ENCODE results near the gene IGLL5.

IGLL5 gene

DNA sequence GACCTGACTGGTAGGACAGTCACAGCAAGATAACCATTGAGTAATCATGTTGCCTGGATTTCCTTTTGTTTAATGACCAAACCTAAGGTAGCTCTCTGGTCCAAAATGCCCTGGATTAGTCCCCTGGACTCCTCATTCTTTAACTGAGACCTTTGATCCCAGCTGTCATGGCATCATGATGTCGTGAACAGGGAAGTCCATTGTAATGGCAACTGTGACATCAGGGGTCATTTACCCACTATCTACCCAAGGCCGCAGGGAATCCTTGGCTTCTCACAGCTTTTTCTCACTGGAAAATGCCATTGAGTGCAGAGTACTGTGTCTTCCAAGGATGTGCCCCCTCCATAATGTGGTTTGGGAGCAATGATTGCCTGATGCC lies 29.1 kb upstream of the IGLL5 start:
- no peak for DNase-seq (ENCODE audit: low read depth in 4 of 4, low spot score in 1 of 4)

DNA sequence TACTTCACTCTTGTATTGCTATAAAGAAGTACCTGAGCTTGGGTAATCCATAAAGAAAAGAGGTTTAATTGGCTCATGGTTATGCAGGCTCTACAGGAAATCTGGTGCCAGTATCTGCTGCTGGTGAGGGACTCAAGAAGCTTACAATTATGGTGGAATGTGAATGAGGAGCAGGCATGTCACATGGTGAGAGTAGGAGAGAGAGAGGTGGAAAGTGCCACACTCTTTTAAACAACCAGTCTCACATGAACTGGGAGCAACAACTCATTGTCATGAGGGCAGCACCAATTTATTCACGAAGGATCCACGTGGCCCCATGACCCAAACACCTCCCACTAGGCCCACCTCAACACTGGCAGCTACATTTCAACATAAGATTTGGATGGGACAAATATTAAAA lies 24.6 kb upstream of the IGLL5 start:
- DNase-seq (ENCODE audit: low read depth in 4 of 4, low spot score in 1 of 4), result no peak

DNA sequence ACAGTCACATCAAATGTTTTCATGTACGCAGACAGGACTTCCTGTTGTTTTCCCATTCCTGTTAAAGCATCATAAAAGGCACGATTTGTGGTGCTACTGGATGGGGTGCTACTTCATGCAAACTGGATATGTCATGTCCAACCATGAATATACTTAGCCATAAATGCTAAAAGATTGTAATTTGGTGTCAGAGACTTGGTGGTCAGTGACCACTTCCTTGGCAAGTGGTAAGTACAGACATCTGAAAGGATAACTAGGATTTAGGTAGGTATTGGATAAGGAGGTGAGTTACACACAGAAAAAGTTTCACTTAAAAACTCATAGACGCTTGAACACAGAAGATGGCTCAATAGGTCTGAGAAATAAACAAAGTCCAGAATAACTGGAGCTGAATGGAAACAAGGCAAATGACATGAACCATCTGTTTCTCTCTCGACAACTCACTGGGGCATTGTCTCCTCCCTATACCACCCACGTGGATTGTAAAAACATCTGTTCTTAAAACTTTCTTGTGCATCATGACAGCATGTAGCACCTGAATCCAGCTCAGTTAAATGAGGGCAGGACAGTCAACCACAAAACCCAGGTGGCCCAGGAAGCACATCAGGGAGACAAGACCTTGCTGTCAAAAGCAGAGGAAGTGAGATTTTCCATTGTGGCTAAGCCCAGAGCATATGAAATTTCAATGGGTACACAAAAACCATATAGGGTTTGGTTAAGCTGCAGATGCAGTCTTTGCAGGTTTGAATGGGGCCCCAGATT lies 22.1 kb upstream of the IGLL5 start:
- peak in 1 of 4 experiments; percentile 36 for DNase-seq (ENCODE audit: low read depth in 4 of 4, low spot score in 1 of 4)

DNA sequence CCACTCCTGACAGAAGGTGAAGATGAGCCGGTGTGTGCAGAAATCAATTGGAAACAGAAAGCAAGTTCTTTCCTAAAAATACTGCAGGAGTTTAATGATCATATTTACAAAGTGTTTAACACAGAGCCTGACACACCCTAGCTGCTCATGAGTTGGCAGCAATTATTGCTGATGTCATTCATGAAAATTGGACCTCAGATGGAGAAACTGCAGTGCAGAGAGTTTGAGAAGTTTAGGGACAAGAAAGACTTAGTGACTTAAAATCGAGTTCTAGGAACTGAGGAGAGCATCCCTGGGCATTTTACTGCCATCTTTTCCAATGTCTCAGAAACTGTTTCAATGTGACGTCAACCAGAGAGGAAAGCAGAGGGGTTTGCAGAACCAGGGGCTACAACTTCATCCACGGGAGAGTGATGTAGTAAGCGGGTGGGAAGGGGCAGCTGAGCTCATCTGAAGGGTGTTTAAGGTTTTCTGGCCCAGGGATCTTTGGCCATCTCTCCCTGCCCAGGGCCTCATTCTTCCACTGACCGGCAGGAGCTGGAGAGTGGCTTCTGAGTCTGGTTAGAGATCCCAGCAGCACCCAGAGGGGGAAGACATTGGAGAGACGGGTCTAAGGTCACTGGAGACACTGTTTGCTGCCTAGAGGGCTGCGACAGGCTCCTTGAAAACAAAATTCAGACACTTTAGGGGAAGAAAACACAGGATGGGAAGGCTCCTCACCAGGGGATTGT lies 21.1 kb upstream of the IGLL5 start:
- DNase-seq (ENCODE audit: low read depth in 4 of 4, low spot score in 1 of 4), result no peak

DNA sequence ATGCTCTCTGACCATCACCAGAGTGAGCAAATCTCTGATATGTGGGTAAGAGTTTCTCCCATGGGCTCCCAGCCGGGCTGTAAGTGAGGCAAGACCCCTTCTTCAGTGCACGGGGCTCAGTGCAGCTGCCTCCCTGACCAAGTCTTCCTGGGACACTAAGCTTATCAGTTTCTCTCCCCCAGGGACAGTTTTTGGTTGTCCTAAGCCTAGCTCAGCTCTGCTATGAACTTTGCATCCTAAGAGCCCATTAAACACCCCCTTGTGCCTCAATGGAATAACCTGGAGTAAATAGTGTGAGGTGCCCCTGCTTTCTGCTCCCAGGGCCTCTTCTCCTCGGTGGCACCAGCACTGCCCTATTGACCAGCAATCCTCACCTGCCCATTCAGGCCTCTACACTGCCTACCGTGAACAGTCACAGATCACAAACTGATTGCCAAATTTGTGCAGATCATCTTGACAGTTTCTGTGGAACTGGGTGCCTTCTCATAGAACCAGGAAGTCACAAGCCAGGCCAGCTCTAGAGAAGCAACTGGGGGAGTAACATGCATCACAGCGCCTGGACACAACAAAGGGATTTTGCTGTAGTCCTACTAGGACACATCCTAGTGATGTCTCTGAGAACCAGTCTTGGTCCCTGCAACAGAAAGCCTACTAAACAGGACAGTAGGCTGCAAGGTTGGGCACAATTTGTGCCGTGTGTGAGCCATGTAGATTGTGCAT lies 19.5 kb upstream of the IGLL5 start:
- no peak for DNase-seq (ENCODE audit: low read depth in 4 of 4, low spot score in 1 of 4)

DNA sequence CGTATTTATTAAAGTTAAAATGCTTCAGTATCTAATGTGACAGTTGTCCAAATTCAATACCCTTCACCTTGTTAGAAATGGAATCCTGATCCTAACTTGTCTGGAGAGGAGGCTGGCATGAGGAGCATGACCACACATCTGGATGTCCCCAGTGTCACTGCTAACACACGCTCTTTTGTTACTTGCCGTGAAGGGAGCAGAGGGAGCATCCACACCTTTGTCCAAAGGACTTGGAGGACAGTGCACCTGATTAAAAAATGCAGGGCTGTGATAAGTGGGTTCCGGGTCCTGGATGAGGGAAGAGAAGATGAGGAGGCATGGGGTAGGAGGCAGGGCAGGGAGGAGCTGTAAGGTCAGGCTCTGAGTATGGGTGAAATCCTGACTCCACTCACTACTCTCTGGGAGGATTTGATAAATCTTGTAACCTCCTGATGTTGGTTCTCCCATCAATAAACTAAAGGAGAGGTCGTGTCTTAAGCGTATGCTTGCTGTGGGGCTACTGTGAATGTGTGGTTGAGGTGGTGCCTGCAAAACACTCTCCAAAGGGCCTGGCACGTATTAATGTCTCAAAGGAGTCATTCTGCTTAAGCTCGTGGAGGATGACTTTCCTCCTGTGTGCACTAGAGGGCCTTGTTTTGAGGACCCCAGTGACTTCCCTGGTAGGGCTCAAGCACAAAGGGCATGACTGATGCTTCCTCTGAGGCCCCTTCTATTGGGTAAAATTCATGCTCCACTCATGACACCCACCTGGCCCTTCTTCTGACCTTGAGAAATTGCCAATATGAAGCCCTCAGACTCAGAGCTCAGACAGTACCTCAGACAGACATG lies 16.8 kb upstream of the IGLL5 start:
- no peak for DNase-seq (ENCODE audit: low read depth in 4 of 4, low spot score in 1 of 4)

DNA sequence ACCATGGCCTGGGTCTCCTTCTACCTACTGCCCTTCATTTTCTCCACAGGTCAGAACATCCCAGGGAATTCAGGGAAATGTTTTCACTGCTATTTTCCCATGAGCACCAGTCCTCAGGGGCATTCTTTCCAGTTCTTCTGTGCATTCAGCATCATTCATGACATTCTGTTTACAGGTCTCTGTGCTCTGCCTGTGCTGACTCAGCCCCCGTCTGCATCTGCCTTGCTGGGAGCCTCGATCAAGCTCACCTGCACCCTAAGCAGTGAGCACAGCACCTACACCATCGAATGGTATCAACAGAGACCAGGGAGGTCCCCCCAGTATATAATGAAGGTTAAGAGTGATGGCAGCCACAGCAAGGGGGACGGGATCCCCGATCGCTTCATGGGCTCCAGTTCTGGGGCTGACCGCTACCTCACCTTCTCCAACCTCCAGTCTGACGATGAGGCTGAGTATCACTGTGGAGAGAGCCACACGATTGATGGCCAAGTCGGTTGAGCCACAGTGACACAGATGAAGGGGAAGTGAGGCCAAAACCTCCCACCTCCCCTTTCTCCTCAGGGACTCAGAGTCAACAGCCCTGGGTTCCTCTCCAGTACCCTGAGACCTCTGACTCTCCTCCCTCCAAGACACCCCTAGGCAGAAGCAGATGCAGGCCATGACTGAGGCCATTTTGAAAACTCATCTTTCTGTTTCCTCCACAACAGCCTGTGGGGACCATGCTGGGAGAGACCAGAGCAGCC lies 15.9 kb upstream of the IGLL5 start:
- no peak for DNase-seq (ENCODE audit: low read depth in 4 of 4, low spot score in 1 of 4)

DNA sequence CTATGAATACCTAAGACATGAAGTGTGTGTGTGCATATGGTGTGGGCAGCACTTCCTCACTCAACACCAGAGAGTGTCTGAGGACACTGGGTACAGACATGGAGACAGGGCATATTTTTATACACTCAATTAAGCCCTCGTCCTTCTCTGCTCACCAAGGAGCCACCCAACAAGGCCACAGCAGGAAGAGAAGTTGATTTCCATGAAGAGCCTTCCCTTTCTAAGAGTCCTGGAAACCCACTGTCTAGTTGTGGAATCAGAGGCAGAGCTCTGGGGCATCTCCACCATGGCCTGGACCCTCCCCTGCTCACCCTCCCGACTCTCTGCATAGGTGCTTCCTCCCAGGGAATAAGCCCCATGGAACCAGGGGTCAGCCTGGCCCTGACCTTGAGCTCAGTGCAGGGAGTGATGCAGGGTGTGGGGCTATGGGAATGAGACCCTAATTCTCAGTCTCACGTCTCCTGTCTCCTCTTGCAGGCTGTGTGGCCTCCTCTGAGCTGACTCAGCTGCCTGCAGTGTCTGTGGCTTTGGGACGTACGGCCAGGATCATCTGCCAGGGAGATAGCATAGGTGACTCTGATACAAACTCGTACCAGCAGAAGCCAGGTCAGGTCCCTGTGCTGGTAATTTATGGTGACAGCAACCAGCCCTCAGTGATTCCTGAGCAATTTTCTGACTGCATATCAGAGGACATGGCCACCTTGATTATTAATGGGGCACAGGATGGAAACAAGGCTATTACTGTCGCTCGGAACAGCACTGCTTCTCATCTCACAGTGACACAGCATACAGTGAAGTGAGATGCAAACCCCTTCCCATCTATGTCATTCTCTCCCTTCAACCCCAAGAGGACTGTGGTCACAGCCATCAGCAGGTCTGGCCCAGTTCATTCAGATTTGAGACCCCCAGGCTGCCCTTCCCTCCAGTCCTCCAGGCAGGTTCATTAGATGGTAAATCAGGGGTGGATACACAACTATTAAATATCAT lies 14.6 kb upstream of the IGLL5 start:
- DNase-seq (ENCODE audit: low read depth in 4 of 4, low spot score in 1 of 4), result no peak

DNA sequence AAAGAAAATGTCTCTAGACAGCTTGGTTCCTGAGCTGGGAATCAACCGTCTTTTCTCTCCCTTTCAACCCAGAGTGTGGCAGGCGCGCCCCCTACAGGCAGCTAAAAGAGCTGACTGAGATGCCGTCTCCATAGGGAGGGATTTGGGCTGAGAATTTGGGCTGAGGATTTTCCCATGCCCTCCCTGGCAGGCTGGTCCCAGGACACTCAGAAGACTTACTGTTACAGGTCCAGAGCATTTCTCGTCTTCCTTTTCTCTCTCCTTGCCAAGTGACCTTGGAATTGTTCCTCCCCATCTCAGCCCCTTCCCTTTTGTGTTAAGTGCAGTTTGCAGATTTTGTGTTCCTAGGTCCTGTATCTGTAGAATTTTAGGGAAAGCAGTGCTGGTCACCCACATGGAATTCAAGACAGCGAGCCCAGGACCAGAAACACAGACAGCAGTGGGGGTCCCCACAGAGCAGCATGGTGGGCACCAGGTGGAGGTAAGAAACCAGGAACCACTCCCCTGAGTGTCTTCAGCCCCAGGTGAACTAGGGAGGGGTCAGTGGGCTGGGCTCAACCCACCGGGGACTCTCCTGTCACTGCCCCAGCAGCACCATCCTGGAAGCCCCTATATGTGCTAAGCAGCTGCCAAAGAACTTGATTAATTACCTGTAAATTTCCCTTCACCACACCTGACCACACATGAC lies 9.9 kb upstream of the IGLL5 start:
- peak; percentile 51 to 64 (median 60) for DNase-seq (ENCODE audit: low read depth in 4 of 4, low spot score in 1 of 4)

DNA sequence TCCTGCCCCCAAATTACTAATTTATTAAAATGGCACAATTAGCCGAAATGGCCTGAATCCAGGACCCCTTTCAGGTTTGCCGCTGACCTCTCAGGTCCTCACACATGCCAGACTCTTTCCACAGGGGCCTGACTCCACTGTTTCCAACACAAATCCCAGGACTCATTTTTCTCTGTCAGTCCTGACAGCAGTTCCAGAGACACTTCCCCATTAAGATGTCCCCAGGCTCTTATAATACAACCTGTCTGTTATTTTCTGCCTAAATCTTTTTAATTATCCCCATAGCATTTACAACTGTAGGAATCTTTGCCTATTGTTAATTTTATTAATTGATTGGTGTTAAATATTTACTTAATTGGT lies 9.4 kb upstream of the IGLL5 start:
- no peak for DNase-seq (ENCODE audit: low read depth in 4 of 4, low spot score in 1 of 4)

DNA sequence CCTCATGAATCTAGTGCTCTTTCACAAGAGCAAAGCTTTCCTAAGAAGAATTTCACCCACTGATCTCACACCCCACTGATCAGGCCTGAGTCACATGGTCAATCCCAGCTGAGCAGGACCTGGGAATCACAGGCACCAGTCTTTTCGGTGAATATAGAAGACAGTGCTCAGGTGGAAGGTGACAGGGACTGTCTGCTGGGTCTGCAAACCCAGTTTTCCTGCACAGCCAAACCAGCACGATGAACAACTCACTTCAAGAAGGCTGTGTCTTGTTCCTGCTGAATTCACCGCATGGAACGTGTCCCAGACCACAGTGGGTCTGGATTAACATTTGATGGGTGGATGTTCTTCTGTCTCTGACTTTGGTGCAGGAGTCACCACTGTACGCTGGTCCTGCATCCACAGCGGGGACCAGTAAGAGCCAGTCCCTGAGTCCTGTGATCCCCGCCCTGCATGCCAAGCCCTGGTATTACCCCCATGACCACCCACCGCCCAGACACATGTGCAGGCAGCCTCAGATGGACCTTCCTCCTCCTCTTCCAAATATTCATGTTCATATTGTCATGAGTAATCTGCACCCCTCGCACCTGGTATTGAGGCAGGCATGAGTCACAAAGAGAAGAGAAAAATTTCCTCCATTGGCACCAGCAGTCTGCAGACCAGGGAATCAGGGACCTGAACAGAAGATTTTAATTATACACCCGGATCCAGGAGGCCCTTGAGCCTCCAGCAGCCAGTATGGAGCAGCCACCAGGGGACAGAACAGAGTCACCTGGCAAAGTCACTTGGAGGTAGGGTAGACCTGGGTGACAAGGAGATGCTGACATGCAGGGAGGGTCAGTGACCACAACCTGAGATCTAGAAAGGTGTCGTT lies 8.6 kb upstream of the IGLL5 start:
- DNase-seq (ENCODE audit: low read depth in 4 of 4, low spot score in 1 of 4), result no peak

DNA sequence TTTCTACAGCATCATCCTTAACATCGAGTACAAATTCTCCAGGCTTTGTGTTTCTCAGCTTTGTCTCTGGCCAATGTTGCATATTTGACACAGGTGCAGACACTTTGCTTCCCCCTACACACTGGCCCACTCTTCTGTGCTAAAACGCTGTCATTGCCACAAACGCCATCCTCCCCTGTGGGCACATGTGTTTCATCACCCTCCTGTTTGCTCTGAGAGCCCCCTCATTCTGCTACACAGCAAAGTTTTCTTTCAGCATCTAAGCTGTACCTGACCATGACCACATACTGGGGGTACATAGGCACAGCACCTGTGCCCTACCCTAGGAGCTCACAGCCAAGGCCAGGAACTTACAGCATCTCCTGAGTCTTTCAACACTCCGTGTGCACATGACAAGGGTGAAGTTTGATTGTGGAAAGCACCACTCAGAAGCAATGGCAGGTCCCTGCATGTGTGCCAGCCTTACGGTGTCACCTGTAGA lies 7.9 kb upstream of the IGLL5 start:
- no peak for DNase-seq (ENCODE audit: low read depth in 4 of 4, low spot score in 1 of 4)

DNA sequence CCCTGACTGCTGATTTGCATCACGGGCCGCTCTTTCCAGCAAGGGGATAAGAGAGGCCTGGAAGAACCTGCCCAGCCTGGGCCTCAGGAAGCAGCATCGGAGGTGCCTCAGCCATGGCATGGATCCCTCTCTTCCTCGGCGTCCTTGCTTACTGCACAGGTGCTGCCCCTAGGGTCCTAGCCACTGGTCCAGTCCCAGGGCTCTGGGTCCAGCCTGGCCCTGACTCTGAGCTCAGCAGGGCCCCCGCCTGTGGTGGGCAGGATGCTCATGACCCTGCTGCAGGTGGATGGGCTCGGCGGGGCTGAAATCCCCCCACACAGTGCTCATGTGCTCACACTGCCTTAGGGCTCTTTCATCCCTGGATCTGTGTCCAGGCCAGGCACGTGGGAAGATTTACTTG lies 7.0 kb upstream of the IGLL5 start:
- no peak for DNase-seq (ENCODE audit: low read depth in 4 of 4, low spot score in 1 of 4)

DNA sequence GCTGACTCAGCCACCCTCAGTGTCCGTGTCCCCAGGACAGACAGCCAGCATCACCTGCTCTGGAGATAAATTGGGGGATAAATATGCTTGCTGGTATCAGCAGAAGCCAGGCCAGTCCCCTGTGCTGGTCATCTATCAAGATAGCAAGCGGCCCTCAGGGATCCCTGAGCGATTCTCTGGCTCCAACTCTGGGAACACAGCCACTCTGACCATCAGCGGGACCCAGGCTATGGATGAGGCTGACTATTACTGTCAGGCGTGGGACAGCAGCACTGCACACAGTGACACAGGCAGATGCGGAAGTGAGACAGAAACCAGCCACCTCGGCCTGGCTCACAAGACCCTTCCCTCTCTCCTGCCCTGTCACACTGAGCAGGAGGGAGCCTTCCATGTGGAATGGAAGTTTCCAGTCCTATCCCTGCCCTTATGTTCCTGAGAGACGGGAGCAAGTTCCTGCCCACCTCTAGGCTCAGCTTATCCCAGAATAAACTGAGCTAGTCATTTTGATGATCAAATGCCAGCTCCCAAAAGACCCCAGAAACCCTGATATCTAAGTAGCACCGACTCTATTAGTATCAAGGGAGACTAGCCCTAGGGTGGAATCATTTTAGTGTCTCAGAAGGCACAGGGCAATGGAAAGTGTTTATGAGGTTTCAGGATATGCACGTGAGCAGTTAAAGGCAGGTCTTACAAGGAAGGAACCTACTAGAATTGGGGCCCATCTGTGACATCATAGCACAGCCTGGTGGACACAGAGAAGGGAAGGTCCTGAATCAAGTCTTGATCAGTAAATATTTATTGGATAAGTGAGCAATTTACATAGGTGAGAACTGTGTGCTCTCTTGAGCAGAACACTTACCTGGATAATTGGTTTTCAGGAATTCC lies 6.3 kb upstream of the IGLL5 start:
- no peak for DNase-seq (ENCODE audit: low read depth in 4 of 4, low spot score in 1 of 4)

DNA sequence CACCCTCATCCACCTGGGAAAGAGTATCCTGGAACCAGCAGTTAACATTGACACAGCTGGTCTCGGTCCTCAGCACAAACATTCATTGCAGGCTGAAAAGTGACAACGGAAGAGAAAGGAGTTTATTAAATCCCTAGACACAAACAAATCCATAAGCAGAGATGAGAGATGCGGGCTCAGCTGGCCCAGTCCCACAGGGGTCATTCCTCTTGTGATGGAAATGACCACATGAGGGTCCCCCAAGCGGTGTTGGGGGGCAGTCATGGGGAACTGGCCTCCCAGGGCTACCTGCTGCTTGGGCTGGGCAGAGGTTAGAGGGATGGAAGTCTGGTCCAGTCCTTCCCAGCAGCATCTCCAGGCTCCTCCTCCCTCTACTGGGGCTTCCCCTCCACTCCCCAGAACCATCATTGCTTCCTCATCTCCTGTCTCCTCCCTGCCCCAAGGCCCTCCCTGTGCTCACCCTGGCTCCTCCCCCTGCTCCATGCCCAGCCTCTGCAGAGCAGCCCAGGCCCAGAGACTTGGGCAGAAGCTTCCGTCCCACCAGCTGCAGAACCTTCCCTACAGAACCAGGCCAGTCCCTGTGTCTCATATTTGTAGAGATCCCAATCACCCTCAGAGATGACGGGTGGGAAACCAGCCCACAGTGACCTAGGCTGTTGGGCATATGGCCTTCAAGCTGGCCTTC lies 5.4 kb upstream of the IGLL5 start:
- no peak for DNase-seq (ENCODE audit: low read depth in 4 of 4, low spot score in 1 of 4)

DNA sequence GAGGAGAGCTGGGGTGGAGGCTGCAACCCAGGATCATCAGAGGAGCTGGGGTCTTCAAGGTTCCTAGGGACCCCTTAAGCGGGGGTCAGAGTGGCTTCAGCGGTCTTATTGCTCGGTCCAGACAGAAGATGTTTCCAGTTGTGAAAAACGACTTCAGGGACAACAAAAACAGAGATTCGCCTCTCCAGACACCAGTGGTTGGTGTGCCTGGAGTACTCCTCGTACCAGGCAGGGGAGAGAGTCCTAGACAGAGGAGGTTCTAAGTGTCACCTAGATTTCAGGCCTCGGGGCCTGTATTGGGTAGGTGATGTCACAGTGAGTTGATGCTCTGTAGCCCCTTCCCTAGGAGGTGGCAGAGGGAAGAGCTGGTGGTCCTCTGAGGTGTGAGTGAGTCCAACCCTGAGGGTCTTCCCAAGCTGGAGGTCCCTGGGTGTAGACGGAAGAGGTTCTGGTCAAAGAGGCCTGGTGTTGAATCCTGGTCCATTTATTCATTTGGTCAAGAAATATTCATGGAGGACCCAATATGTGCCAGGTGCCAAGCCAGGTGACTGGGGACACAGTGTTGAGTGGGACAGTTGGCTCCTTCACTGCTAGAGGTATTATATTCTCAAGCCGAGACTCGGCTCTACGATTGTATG lies 4.4 kb upstream of the IGLL5 start:
- DNase-seq (ENCODE audit: low read depth in 4 of 4, low spot score in 1 of 4), result no peak

All from stimulated activated CD4-positive, alpha-beta T cell treated with anti-CD3 and anti-CD28 coated beads, Interleukin-1b, Interleukin-23, amount 100 ng/mL, for 24 hours (primary cell).